ENCODE results near the gene BARX2.

GRCh38 chr11:129445226-129445625 is 69.6 kb downstream of the BARX2 start:
- TF ChIP-seq POLR2A (IDR thresholded peaks at IDR 0.05; ENCODE audit: low read length), result no peak
- no peak for TF ChIP-seq GATA1 (IDR thresholded peaks at IDR 0.05; ENCODE audit: low read depth, low read length)
